Chondrocyte (in vitro differentiated cells): Measurements from ENCODE around the gene GIPC2. TPM values are rescaled to one million over a fixed set of nuclear protein-coding genes. Genes with fewer than 3 reads are reported as not detected.
A peak's percentile ranks its signal among the peaks of the same experiment; 100 is the strongest.
"Not testable (repeated sequence)": the region's sequence is repeated elsewhere in the genome, so short reads cannot be mapped to it uniquely, and the experiment has no call there.

Experiments
- DNase-seq: peaks from one replicate; pipeline ENCODE4 v3.0.0; 2021; ENCODE audit warnings: mixed read lengths, low spot score
- H3K27ac Mint-ChIP-seq: one replicate; pipeline ENCODE4 v1.8.0; 2021; ENCODE audit warnings: mild to moderate bottlenecking, moderate library complexity, mixed read lengths; ENCODE audit not compliant: unreplicated experiment
- H3K27me3 Mint-ChIP-seq: 2 replicates; pipeline ENCODE4 v1.8.0; 2021; ENCODE audit warnings: low read depth, mixed read lengths
- H3K36me3 Mint-ChIP-seq: 2 replicates; pipeline ENCODE4 v1.8.0; 2021; ENCODE audit warnings: low read depth, mixed read lengths
- H3K4me1 Mint-ChIP-seq: 2 replicates; pipeline ENCODE4 v1.8.0; 2021; ENCODE audit warnings: low read depth, mild to moderate bottlenecking, mixed read lengths
- H3K4me3 Mint-ChIP-seq: one replicate; pipeline ENCODE4 v1.8.0; 2021; ENCODE audit warnings: mild to moderate bottlenecking, moderate library complexity, mixed read lengths; ENCODE audit not compliant: unreplicated experiment
- H3K9me3 Mint-ChIP-seq: 2 replicates; pipeline ENCODE4 v1.8.0; 2021; ENCODE audit warnings: low read depth, mixed read lengths
- CTCF ChIP-seq: fragments of 200-600 bp; sonication (generic); IDR thresholded peaks from 2 replicates; pipeline ENCODE4 v1.5.0; 2021; ENCODE audit warnings: antibody characterized with exemption, mild to moderate bottlenecking, moderate library complexity
- total RNA-seq: library from RNA; stranded (reverse); gene quantifications from 3 replicates; pipeline ENCODE4 v1.2.1, GENCODE V29; 2021

Gene GIPC2
- total RNA-seq, 1 donor from 2014 or later, result 0.15 TPM

- Mint-ChIP-seq H3K36me3 (peaks cover 2% of the 10 kb centered on the region), H3K4me1 (peaks cover 19% of the 10 kb centered on the region), H3K9me3 (no peaks in the 10 kb centered on the region), H3K4me3 (no peak overlapping the region), H3K27ac (peak overlapping the region; percentile 57), H3K27me3 (no peaks in the 10 kb centered on the region)
- no peak for DNase-seq
- TF ChIP-seq CTCF, result no peak
Observed at GRCh38 chr1:78113156-78113916, 67.6 kb downstream of the GIPC2 start.

- TF ChIP-seq CTCF, result peak; percentile 100
- no peak overlapping the region for H3K27ac Mint-ChIP-seq
- DNase-seq, result no peak
- no peaks in the 10 kb centered on the region for H3K27me3 Mint-ChIP-seq
- no peak overlapping the region for H3K4me3 Mint-ChIP-seq
- H3K9me3 Mint-ChIP-seq, result no peaks in the 10 kb centered on the region
- peaks cover 22% of the 10 kb centered on the region for H3K4me1 Mint-ChIP-seq
- peaks cover 2% of the 10 kb centered on the region for H3K36me3 Mint-ChIP-seq
Observed at GRCh38 chr1:78114034-78114956, 68.5 kb downstream of the GIPC2 start.

- not testable (repeated sequence) for H3K4me3 Mint-ChIP-seq, DNase-seq, H3K9me3 Mint-ChIP-seq, H3K27ac Mint-ChIP-seq, H3K36me3 Mint-ChIP-seq, H3K4me1 Mint-ChIP-seq, H3K27me3 Mint-ChIP-seq
Observed at GRCh38 chr1:78120485-78120884, 74.7 kb downstream of the GIPC2 start.

- TF ChIP-seq CTCF, result no peak
- Mint-ChIP-seq H3K36me3 (no peaks in the 10 kb centered on the region), H3K27me3 (no peaks in the 10 kb centered on the region), H3K4me1 (peaks cover 4% of the 10 kb centered on the region), H3K27ac (no peak overlapping the region), H3K9me3 (no peaks in the 10 kb centered on the region), H3K4me3 (no peak overlapping the region)
- DNase-seq, result no peak
Observed at GRCh38 chr1:78121710-78122109, 75.9 kb downstream of the GIPC2 start.

- no peaks in the 10 kb centered on the region for H3K36me3 Mint-ChIP-seq
- H3K9me3 Mint-ChIP-seq, result no peaks in the 10 kb centered on the region
- no peaks in the 10 kb centered on the region for H3K27me3 Mint-ChIP-seq
- no peak overlapping the region for H3K27ac Mint-ChIP-seq
- H3K4me3 Mint-ChIP-seq, result no peak overlapping the region
- DNase-seq, result no peak
- no peak for TF ChIP-seq CTCF
- peaks cover 4% of the 10 kb centered on the region for H3K4me1 Mint-ChIP-seq
Observed at GRCh38 chr1:78122389-78122788, 76.6 kb downstream of the GIPC2 start.
